Thyroid gland (tissue), 4 donors: ENCODE measurements around the gene C19orf47.

ENCODE experiments used
- POLR2A ChIP-seq, 2 donors: fragments of 450-650 bp; IDR thresholded peaks; one replicate each; pipeline ENCODE4 v1.6.1; 2017; ENCODE audit warnings: antibody characterized with exemption in 2 of 2, mild to moderate bottlenecking in 2 of 2, moderate library complexity in 1 of 2
- TF ChIP-seq, protein P1 (sequence below), 6 experiments: fragments of 200-600 bp in 3 of 6; fragments of 450-650 bp in 3 of 6; sonication (generic) in 3 of 6; IDR thresholded peaks; one replicate each; pipeline ENCODE4 v1.5.1; 2016 to 2019; ENCODE audit warnings: antibody characterized with exemption in 6 of 6, mild to moderate bottlenecking in 2 of 6, inconsistent platforms in 1 of 6, moderate library complexity in 1 of 6

DNA sequence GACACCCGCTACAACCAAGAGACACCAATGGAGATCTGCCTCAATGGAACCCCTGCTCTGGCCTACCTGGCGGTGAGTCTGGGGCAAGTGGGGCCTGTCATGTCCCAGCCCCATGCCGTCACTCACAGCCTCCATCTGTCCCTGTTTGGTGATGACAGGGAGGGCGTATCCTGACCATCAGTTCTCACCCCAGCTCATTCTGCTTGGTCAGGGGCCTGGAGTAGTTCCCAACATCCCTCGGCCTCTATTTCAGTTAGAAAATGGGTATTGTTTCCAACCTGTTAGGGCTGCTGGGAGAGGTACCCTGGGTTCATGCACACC, 23.6 kb upstream of the C19orf47 start:
- TF ChIP-seq, protein P1, sequence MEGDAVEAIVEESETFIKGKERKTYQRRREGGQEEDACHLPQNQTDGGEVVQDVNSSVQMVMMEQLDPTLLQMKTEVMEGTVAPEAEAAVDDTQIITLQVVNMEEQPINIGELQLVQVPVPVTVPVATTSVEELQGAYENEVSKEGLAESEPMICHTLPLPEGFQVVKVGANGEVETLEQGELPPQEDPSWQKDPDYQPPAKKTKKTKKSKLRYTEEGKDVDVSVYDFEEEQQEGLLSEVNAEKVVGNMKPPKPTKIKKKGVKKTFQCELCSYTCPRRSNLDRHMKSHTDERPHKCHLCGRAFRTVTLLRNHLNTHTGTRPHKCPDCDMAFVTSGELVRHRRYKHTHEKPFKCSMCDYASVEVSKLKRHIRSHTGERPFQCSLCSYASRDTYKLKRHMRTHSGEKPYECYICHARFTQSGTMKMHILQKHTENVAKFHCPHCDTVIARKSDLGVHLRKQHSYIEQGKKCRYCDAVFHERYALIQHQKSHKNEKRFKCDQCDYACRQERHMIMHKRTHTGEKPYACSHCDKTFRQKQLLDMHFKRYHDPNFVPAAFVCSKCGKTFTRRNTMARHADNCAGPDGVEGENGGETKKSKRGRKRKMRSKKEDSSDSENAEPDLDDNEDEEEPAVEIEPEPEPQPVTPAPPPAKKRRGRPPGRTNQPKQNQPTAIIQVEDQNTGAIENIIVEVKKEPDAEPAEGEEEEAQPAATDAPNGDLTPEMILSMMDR (IDR thresholded peaks at IDR 0.05) = no peak
- TF ChIP-seq POLR2A (IDR thresholded peaks at IDR 0.05) = no peak
